ENCODE data around the gene STARD10. TPM values are rescaled to one million over a fixed set of nuclear protein-coding genes. Genes with fewer than 3 reads are reported as not detected.

STARD10 gene
- total RNA-seq, 2 experiments from 2014 or later: 10.4 to 12.9 TPM

GRCh38 chr11:72840780-72841179, 46.9 kb upstream of the STARD10 start:
- intact Hi-C loops (cut with micrococcal nuclease; ENCODE audit: unreplicated experiment): no loop called here
- Histone ChIP-seq H4K20me1 (ENCODE audit: insufficient read depth, low read length) (no peaks in the 10 kb centered on the region), H3K4me3 (ENCODE audit: low read depth, low read length, poor library complexity, severe bottlenecking) (no peak overlapping the region), H3K79me2 (ENCODE audit: insufficient read depth, low read depth, low read length) (no peaks in the 10 kb centered on the region), H2AFZ (ENCODE audit: low read length) (no peak overlapping the region), H3K36me3 (ENCODE audit: insufficient read depth, low read length) (peaks cover 97% of the 10 kb centered on the region), H3K4me1 (ENCODE audit: insufficient read depth, low read length, poor library complexity, severe bottlenecking) (no peaks in the 10 kb centered on the region), H3K9me3 (ENCODE audit: low read length) (no peaks in the 10 kb centered on the region), H3K4me2 (ENCODE audit: low read length) (no peak overlapping the region), H3K27ac (ENCODE audit: low read depth, low read length, poor library complexity, severe bottlenecking) (no peak overlapping the region), H3K9me2 (ENCODE audit: insufficient read depth, low read length) (no peaks in the 10 kb centered on the region)
- no peak for DNase-seq (ENCODE audit: low spot score)
- no peak for TF ChIP-seq EZH2phosphoT487 (IDR thresholded peaks at IDR 0.05; ENCODE audit: borderline replicate concordance, low read depth, low read length)
- TF ChIP-seq CTCF (conservative IDR thresholded peaks at IDR 0.05; ENCODE audit: low read length): no peak
- BruUV-seq (replicated peaks): no TSS peak
- ChIA-PET CTCF (ENCODE audit: unreplicated experiment) (no interaction called here), POLR2A (interaction anchor here (1.1 kb wide), 1 partner anchor 25 kb away, joined by 6 read pairs; no protein-coding TSS in a partner anchor)

GRCh38 chr11:72838691-72839305, 45.0 kb upstream of the STARD10 start:
- Histone ChIP-seq H3K79me2 (ENCODE audit: insufficient read depth, low read depth, low read length) (no peaks in the 10 kb centered on the region), H4K20me1 (ENCODE audit: insufficient read depth, low read length) (no peaks in the 10 kb centered on the region), H3K4me2 (ENCODE audit: low read length) (no peak overlapping the region), H2AFZ (ENCODE audit: low read length) (no peak overlapping the region), H3K9me3 (ENCODE audit: low read length) (no peaks in the 10 kb centered on the region), H3K4me3 (ENCODE audit: low read depth, low read length, poor library complexity, severe bottlenecking) (no peak overlapping the region), H3K9me2 (ENCODE audit: insufficient read depth, low read length) (no peaks in the 10 kb centered on the region), H3K27ac (ENCODE audit: low read depth, low read length, poor library complexity, severe bottlenecking) (no peak overlapping the region), H3K36me3 (ENCODE audit: insufficient read depth, low read length) (peaks cover 94% of the 10 kb centered on the region), H3K4me1 (ENCODE audit: insufficient read depth, low read length, poor library complexity, severe bottlenecking) (no peaks in the 10 kb centered on the region)
- POLR2A ChIA-PET: no interaction called here
- TF ChIP-seq CTCF (conservative IDR thresholded peaks at IDR 0.05; ENCODE audit: low read length) (no peak), EZH2phosphoT487 (IDR thresholded peaks at IDR 0.05; ENCODE audit: borderline replicate concordance, low read depth, low read length) (no peak)
- CTCF ChIA-PET (ENCODE audit: unreplicated experiment): no interaction called here
- DNase-seq (ENCODE audit: low spot score): no peak
- no TSS peak for BruUV-seq (replicated peaks)
- intact Hi-C loops (cut with micrococcal nuclease; ENCODE audit: unreplicated experiment): no loop called here

- H2AFZ ChIP-seq (ENCODE audit: low read length): no peak overlapping the region
- no peak for DNase-seq (ENCODE audit: low spot score)
- ChIA-PET CTCF (ENCODE audit: unreplicated experiment) (no interaction called here), POLR2A (no interaction called here)
- no TSS peak for BruUV-seq (replicated peaks)
- H3K9me2 ChIP-seq (ENCODE audit: insufficient read depth, low read length): no peaks in the 10 kb centered on the region
- H3K27ac ChIP-seq (ENCODE audit: low read depth, low read length, poor library complexity, severe bottlenecking): no peak overlapping the region
- intact Hi-C loops (cut with micrococcal nuclease; ENCODE audit: unreplicated experiment): no loop called here
- peaks cover 93% of the 10 kb centered on the region for H3K36me3 ChIP-seq (ENCODE audit: insufficient read depth, low read length)
- no peak overlapping the region for H3K4me3 ChIP-seq (ENCODE audit: low read depth, low read length, poor library complexity, severe bottlenecking)
- TF ChIP-seq CTCF (conservative IDR thresholded peaks at IDR 0.05; ENCODE audit: low read length) (no peak), EZH2phosphoT487 (IDR thresholded peaks at IDR 0.05; ENCODE audit: borderline replicate concordance, low read depth, low read length) (no peak)
- H4K20me1 ChIP-seq (ENCODE audit: insufficient read depth, low read length): no peaks in the 10 kb centered on the region
- H3K4me1 ChIP-seq (ENCODE audit: insufficient read depth, low read length, poor library complexity, severe bottlenecking): no peaks in the 10 kb centered on the region
- no peaks in the 10 kb centered on the region for H3K79me2 ChIP-seq (ENCODE audit: insufficient read depth, low read depth, low read length)
- H3K9me3 ChIP-seq (ENCODE audit: low read length): no peaks in the 10 kb centered on the region
- H3K4me2 ChIP-seq (ENCODE audit: low read length): no peak overlapping the region
These were observed 42.3 kb upstream of the STARD10 start for GRCh38 chr11:72836111-72836510.

Measured in OCI-LY7 (cell line).